IPS-20b (cell line): ENCODE data around the gene IL1RAPL2.

Source experiments
- H3K27ac ChIP-seq: one replicate; pipeline ENCODE4 v1.5.1; 2013; ENCODE audit warnings: low read length
- H3K27me3 ChIP-seq: 2 replicates; pipeline ENCODE4 v1.6.1; 2013; ENCODE audit warnings: mild to moderate bottlenecking, low read length, inconsistent platforms; ENCODE audit not compliant: insufficient read depth
- H3K36me3 ChIP-seq: 2 replicates; pipeline ENCODE4 v1.6.1; 2013; ENCODE audit warnings: low read depth, mild to moderate bottlenecking, inconsistent platforms, low read length, moderate library complexity; ENCODE audit not compliant: insufficient read depth
- H3K4me1 ChIP-seq: 2 replicates; pipeline ENCODE4 v1.6.1; 2013; ENCODE audit warnings: mild to moderate bottlenecking, control low read depth, inconsistent platforms, low read length, moderate library complexity; ENCODE audit not compliant: insufficient read depth
- H3K4me3 ChIP-seq: 2 replicates; pipeline ENCODE4 v1.5.1; 2013; ENCODE audit warnings: mild to moderate bottlenecking, low read length, inconsistent platforms
- H3K9ac ChIP-seq: 2 replicates; pipeline ENCODE4 v1.6.1; 2013; ENCODE audit warnings: low read depth, mild to moderate bottlenecking, inconsistent platforms, low read length, moderate library complexity
- H3K9me3 ChIP-seq: 2 replicates; pipeline ENCODE4 v1.6.1; 2013; ENCODE audit warnings: mild to moderate bottlenecking, low read depth, low read length, inconsistent platforms; ENCODE audit not compliant: insufficient read depth

IL1RAPL2 gene

DNA sequence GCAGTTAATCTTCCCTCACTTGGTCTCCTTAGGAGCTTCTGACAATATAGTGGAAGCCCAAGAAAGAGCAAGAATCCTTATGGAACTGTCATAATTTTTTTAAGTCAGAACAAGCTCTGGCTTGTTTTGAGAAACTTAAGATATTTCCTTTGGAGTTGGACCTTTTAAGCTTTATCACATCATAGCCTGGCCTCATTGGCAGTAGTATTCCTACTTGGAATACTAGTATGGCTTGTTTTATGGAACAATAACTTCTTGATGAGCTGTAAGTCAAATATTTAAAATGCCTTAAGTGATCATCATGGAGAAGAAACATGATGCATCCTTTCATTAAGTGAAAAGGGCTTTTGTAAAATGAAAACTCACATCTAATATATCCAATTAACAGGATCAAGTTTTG is 1178.3 kb downstream of the IL1RAPL2 start:
- no peaks in the 10 kb centered on the region for H3K36me3 ChIP-seq
- H3K4me1 ChIP-seq, result no peaks in the 10 kb centered on the region; the same call in 1 of the 2 replicates
- H3K27me3 ChIP-seq, result no peaks in the 10 kb centered on the region
- no peak overlapping the region for H3K9ac ChIP-seq
- no peak overlapping the region for H3K4me3 ChIP-seq
- H3K27ac ChIP-seq, result no peak overlapping the region
- H3K9me3 ChIP-seq, result no peaks in the 10 kb centered on the region

DNA sequence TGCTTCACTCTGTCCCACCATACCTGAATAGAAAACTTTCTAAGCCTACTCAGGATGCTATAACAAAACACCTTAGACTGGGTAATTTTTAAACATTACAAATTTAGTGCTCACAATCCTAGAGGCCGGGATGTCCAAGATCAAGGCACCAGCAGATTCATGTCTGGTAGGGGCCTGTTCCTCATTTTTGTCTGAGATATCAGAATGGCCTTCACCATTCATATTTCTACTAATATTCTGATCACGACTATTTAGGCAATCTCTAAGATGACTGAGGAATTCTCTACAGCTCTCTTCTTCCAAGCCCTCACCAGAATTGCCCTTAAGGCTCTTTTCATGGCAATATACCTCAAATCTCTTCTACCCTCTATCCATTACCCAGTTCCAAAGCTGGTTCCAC is 1178.9 kb downstream of the IL1RAPL2 start:
- Histone ChIP-seq H3K4me3 (no peak overlapping the region), H3K27ac (no peak overlapping the region), H3K36me3 (no peaks in the 10 kb centered on the region), H3K27me3 (no peaks in the 10 kb centered on the region), H3K4me1 (no peaks in the 10 kb centered on the region; the same call in 1 of the 2 replicates), H3K9ac (no peak overlapping the region), H3K9me3 (no peaks in the 10 kb centered on the region)

DNA sequence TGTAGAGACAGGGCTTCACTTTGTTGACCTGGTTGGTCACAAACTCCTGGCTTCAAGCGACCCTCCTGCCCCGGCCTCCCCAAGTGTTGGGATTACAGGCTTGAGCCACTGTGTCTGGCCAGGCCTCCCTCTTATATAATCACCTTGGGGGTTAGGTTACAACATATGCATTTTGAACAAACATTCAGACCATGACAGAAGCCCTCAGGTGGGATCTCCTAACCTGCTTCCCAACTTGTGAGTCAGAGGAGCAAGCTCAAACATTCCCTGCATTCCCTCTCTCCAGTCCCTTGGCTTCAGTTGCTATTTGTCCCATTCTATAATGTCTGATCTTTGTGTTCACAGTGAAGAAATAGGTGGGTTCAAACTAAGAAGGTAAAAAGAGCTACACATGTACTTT is 1179.9 kb downstream of the IL1RAPL2 start:
- no peaks in the 10 kb centered on the region for H3K27me3 ChIP-seq

GRCh38 chrX:105752338-105752956 is 1186.4 kb downstream of the IL1RAPL2 start:
- H3K9ac ChIP-seq, result no peak overlapping the region
- H3K4me1 ChIP-seq, result peaks cover 5% of the 10 kb centered on the region
- H3K27me3 ChIP-seq, result no peaks in the 10 kb centered on the region
- no peak overlapping the region for H3K27ac ChIP-seq
- H3K9me3 ChIP-seq, result no peaks in the 10 kb centered on the region
- H3K4me3 ChIP-seq, result no peak overlapping the region
- H3K36me3 ChIP-seq, result no peaks in the 10 kb centered on the region

More for the DNA sequence above, 1179.9 kb downstream of the IL1RAPL2 start:
- Histone ChIP-seq H3K27ac (no peak overlapping the region), H3K4me3 (no peak overlapping the region), H3K9me3 (no peaks in the 10 kb centered on the region), H3K36me3 (no peaks in the 10 kb centered on the region), H3K4me1 (no peaks in the 10 kb centered on the region; the same call in 1 of the 2 replicates), H3K9ac (no peak overlapping the region)

- Histone ChIP-seq H3K4me1 (peaks cover 5% of the 10 kb centered on the region), H3K27me3 (no peaks in the 10 kb centered on the region), H3K9me3 (no peaks in the 10 kb centered on the region), H3K36me3 (no peaks in the 10 kb centered on the region), H3K4me3 (no peak overlapping the region), H3K9ac (no peak overlapping the region), H3K27ac (no peak overlapping the region)
Measured at GRCh38 chrX:105753411-105753810, 1187.4 kb downstream of the IL1RAPL2 start.

DNA sequence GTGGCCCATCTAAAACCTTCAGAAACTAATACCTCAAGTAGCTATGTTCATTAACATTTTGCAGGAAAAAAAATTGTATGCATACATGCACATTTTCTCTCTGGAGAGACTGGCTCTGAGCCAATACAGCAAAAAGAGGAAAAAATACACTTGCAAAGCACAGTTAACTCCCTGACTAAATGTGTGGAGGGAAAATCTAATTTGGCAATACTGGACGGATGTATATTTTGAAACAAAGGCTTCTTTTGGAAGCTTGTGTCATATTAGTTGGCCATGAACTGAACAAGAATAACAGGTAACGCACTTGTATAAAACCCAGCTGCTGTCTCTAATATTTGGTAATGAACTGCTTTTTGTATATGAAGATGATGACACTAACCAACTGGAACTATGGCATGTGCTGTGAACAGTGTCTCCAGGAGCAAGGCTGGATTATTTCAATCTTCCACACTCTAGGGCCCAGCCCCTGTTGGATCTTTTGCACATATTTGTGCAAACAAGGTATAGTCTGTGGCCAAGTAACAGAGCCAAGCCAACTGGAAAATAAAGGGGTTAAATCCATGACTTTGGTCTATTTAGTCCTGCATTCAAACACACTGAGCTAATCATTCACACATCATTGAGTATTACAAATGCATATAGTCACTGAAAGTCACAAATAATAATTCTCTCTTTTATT is 1188.4 kb downstream of the IL1RAPL2 start:
- Histone ChIP-seq H3K4me1 (peaks cover 5% of the 10 kb centered on the region; the same call in 1 of the 2 replicates), H3K9me3 (no peaks in the 10 kb centered on the region), H3K27ac (no peak overlapping the region), H3K4me3 (no peak overlapping the region), H3K9ac (no peak overlapping the region), H3K36me3 (no peaks in the 10 kb centered on the region), H3K27me3 (no peaks in the 10 kb centered on the region)

- peaks cover 5% of the 10 kb centered on the region; the same call in 1 of the 2 replicates for H3K4me1 ChIP-seq
Measured at GRCh38 chrX:105755109-105755508, 1189.1 kb downstream of the IL1RAPL2 start.

DNA sequence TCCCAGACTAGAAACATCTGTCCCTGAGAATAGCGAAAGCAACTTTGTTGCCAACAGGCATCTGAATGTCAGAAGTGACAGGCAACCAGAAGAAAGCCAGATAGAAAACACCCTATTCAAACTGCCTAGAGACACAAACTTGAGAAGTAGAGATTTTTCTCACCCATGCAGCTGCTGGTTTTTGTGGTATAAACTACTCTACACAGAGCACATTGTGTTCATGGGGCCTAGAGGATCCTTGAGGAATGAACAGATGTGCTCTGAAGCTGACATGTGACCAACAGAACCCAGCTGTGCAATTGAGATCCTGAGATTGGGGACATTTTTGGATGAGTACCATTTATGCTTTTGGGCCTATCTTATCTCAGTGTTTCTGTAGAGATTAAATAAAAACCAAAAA is 1192.8 kb downstream of the IL1RAPL2 start:
- no peaks in the 10 kb centered on the region for H3K36me3 ChIP-seq
- no peaks in the 10 kb centered on the region for H3K4me1 ChIP-seq
- no peak overlapping the region for H3K27ac ChIP-seq
- no peak overlapping the region for H3K4me3 ChIP-seq
- no peaks in the 10 kb centered on the region for H3K9me3 ChIP-seq
- H3K27me3 ChIP-seq, result no peaks in the 10 kb centered on the region
- H3K9ac ChIP-seq, result no peak overlapping the region

More at GRCh38 chrX:105755109-105755508, 1189.1 kb downstream of the IL1RAPL2 start:
- Histone ChIP-seq H3K36me3 (no peaks in the 10 kb centered on the region), H3K27ac (no peak overlapping the region), H3K9me3 (no peaks in the 10 kb centered on the region), H3K27me3 (no peaks in the 10 kb centered on the region), H3K9ac (no peak overlapping the region), H3K4me3 (no peak overlapping the region)

DNA sequence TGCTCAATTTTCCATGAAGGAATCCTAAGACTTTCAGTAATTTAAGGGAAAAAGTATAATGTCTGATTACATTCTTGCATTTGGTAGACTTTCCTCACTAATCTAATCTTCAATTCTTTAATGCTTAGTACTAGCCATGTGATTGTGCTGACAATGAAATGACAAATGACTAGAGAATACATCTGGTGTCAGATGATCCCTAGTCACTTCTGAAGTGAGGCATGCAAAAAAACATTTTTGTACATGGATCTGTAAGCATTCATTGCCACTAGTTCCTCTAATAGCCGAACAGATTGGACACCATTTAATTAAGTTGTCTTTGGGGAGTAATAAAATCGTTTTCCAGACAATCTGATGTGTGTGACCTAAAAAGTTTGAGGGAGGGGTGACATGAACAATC is 1193.6 kb downstream of the IL1RAPL2 start:
- no peak overlapping the region for H3K9ac ChIP-seq
- H3K27ac ChIP-seq, result no peak overlapping the region
- no peaks in the 10 kb centered on the region for H3K4me1 ChIP-seq
- H3K27me3 ChIP-seq, result no peaks in the 10 kb centered on the region
- no peaks in the 10 kb centered on the region for H3K36me3 ChIP-seq
- H3K4me3 ChIP-seq, result no peak overlapping the region
- H3K9me3 ChIP-seq, result no peaks in the 10 kb centered on the region

- Histone ChIP-seq H3K36me3 (no peaks in the 10 kb centered on the region), H3K9ac (no peak overlapping the region), H3K9me3 (no peaks in the 10 kb centered on the region), H3K27me3 (no peaks in the 10 kb centered on the region), H3K4me3 (no peak overlapping the region), H3K27ac (no peak overlapping the region), H3K4me1 (no peaks in the 10 kb centered on the region)
Measured at GRCh38 chrX:105765691-105766090, 1199.7 kb downstream of the IL1RAPL2 start.

GRCh38 chrX:105773801-105774200 is 1207.8 kb downstream of the IL1RAPL2 start:
- Histone ChIP-seq H3K27me3 (no peaks in the 10 kb centered on the region), H3K9ac (no peak overlapping the region), H3K27ac (no peak overlapping the region), H3K4me1 (no peaks in the 10 kb centered on the region), H3K36me3 (no peaks in the 10 kb centered on the region), H3K4me3 (no peak overlapping the region), H3K9me3 (no peaks in the 10 kb centered on the region)

GRCh38 chrX:105775679-105776078 is 1209.7 kb downstream of the IL1RAPL2 start:
- no peaks in the 10 kb centered on the region for H3K4me1 ChIP-seq
- no peak overlapping the region for H3K9ac ChIP-seq
- no peaks in the 10 kb centered on the region for H3K27me3 ChIP-seq
- no peak overlapping the region for H3K27ac ChIP-seq
- H3K4me3 ChIP-seq, result no peak overlapping the region
- no peaks in the 10 kb centered on the region for H3K36me3 ChIP-seq
- H3K9me3 ChIP-seq, result no peaks in the 10 kb centered on the region
